Suprapubic skin (tissue), 4 donors: ENCODE measurements around the gene ABCD2. TPM values are rescaled to one million over a fixed set of nuclear protein-coding genes. Genes with fewer than 3 reads are reported as not detected.

ENCODE experiments used
- DNase-seq, 2 donors: peaks; one replicate each; pipeline ENCODE4 v3.0.0-alpha.2; 2019; ENCODE audit warnings: low spot score in 2 of 2
- H3K27ac ChIP-seq: fragments of 200-600 bp; sonication (generic); one replicate; pipeline ENCODE4 v1.5.1; 2019
- H3K27me3 ChIP-seq: fragments of 200-600 bp; sonication (generic); one replicate; pipeline ENCODE4 v1.5.1; 2019
- H3K36me3 ChIP-seq: fragments of 200-600 bp; sonication (generic); one replicate; pipeline ENCODE4 v1.5.1; 2019
- H3K4me1 ChIP-seq: fragments of 200-600 bp; sonication (generic); one replicate; pipeline ENCODE4 v1.5.1; 2019
- H3K4me3 ChIP-seq: fragments of 200-600 bp; sonication (generic); one replicate; pipeline ENCODE4 v1.5.1; 2019; ENCODE audit warnings: mild to moderate bottlenecking
- H3K9me3 ChIP-seq: fragments of 200-600 bp; sonication (generic); one replicate; pipeline ENCODE4 v1.5.1; 2019
- EP300 ChIP-seq: sonication (generic); formaldehyde crosslinking; IDR thresholded peaks from one replicate; pipeline ENCODE4 v1.6.1; 2017; ENCODE audit warnings: antibody characterized with exemption
- POLR2A ChIP-seq, 2 donors: fragments of 450-650 bp; IDR thresholded peaks; one replicate each; pipeline ENCODE4 v1.6.1; 2017; ENCODE audit warnings: antibody characterized with exemption in 2 of 2, mild to moderate bottlenecking in 2 of 2, moderate library complexity in 2 of 2
- POLR2AphosphoS5 ChIP-seq, 3 donors: sonication (generic); formaldehyde crosslinking; IDR thresholded peaks; one replicate each; pipeline ENCODE4 v1.6.1; 2017; ENCODE audit warnings: antibody characterized with exemption in 3 of 3
- WGBS: methylation state at CpG from one replicate; pipeline ENCODE4 v1.1.5; 2018; 5-methylcytosine and 5-hydroxymethylcytosine counted together
- total RNA-seq, 4 donors: library from RNA; depleted of rRNA; stranded (reverse); fragments of >200 nt; gene quantifications; one replicate each; pipeline ENCODE4 v1.1.0, GENCODE V29; 2016
- TF ChIP-seq, protein P1 (sequence below), 2 donors: fragments of 200-600 bp in 1 of 2; fragments of 450-650 bp in 1 of 2; sonication (generic) in 1 of 2; IDR thresholded peaks; one replicate each; pipeline ENCODE4 v1.5.1; 2016 to 2019; ENCODE audit warnings: antibody characterized with exemption in 2 of 2, mild to moderate bottlenecking in 1 of 2, moderate library complexity in 1 of 2

Gene ABCD2
- total RNA-seq, 4 donors from 2014 or later: 0.08 to 0.72 (median 0.22) TPM

DNA sequence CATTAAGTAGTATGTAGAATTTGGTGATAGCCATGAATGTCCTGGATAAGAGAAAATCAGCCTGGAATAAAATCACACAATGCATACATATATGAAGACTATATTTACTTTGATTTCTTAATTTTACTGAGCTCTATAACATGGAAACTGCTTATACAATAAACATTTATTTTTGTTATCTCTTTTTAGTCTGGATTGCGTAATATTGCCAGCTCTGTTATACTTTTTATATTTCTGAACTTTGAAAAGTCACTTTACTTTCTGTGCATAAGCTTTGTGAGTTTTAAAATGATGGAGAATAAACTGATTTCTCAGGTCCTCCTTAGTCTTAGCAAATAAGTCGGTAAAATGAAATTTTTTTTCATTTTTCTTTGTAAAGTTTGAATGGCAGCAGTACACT, 19.2 kb upstream of the ABCD2 start:
- H3K27ac ChIP-seq: no peak overlapping the region
- H3K4me1 ChIP-seq: no peaks in the 10 kb centered on the region
- H3K4me3 ChIP-seq: no peak overlapping the region
- WGBS: 94% methylated on average over 2 of the region's 2 CpGs
- H3K9me3 ChIP-seq: no peaks in the 10 kb centered on the region
- TF ChIP-seq POLR2A (IDR thresholded peaks at IDR 0.05) (no peak), EP300 (no peak), POLR2AphosphoS5 (IDR thresholded peaks at IDR 0.05) (no peak)
- TF ChIP-seq, protein P1, sequence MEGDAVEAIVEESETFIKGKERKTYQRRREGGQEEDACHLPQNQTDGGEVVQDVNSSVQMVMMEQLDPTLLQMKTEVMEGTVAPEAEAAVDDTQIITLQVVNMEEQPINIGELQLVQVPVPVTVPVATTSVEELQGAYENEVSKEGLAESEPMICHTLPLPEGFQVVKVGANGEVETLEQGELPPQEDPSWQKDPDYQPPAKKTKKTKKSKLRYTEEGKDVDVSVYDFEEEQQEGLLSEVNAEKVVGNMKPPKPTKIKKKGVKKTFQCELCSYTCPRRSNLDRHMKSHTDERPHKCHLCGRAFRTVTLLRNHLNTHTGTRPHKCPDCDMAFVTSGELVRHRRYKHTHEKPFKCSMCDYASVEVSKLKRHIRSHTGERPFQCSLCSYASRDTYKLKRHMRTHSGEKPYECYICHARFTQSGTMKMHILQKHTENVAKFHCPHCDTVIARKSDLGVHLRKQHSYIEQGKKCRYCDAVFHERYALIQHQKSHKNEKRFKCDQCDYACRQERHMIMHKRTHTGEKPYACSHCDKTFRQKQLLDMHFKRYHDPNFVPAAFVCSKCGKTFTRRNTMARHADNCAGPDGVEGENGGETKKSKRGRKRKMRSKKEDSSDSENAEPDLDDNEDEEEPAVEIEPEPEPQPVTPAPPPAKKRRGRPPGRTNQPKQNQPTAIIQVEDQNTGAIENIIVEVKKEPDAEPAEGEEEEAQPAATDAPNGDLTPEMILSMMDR (IDR thresholded peaks at IDR 0.05): no peak
- DNase-seq: no peak
- peaks cover 2% of the 10 kb centered on the region for H3K27me3 ChIP-seq
- no peaks in the 10 kb centered on the region for H3K36me3 ChIP-seq

DNA sequence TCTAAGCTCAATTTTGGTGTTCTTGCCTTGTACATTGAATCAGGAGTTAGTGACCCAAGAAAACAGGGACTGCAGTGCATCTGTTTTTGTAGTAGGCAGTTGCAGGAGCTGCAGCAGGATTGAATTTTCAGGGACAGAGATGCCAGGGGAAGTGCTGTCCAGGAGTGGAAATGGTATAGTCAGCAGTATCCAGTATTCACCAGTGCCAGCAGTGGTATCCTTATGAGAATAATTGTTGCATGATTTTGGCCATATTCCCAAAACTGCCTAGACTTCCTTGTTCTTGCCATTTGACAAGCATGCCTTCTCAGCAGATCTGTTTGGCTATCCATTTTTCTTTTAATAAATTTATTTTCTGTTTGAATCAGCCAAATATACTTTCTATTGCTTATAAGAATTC, 18.6 kb upstream of the ABCD2 start:
- no peak for DNase-seq
- H3K27ac ChIP-seq: no peak overlapping the region
- H3K36me3 ChIP-seq: no peaks in the 10 kb centered on the region
- peaks cover 2% of the 10 kb centered on the region for H3K27me3 ChIP-seq
- no peak for TF ChIP-seq EP300
- TF ChIP-seq POLR2AphosphoS5 (IDR thresholded peaks at IDR 0.05): no peak
- TF ChIP-seq POLR2A (IDR thresholded peaks at IDR 0.05): no peak
- TF ChIP-seq, protein P1 (IDR thresholded peaks at IDR 0.05): no peak
- H3K4me1 ChIP-seq: no peaks in the 10 kb centered on the region
- no peaks in the 10 kb centered on the region for H3K9me3 ChIP-seq
- no peak overlapping the region for H3K4me3 ChIP-seq

DNA sequence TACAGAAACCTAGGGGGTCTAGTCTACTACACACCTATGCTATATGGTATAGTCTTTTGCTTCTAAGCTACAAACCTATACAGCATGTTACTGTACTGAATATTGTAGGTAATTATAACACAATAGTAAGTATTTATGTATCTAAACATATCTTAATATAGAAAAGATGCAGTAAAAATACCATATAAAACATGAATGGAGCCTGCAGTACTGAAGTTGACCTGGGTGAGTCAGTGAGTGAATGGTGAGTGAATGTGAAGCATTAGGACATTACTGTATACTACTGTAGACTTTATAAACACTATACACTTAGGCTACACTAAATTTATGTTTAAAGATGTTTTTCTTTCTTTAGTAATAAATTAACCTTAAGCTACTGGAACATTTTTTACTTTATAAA, 13.1 kb upstream of the ABCD2 start:
- Histone ChIP-seq H3K27me3 (no peaks in the 10 kb centered on the region), H3K9me3 (no peaks in the 10 kb centered on the region), H3K36me3 (no peaks in the 10 kb centered on the region), H3K27ac (no peak overlapping the region), H3K4me3 (no peak overlapping the region), H3K4me1 (no peaks in the 10 kb centered on the region)
- TF ChIP-seq POLR2A (IDR thresholded peaks at IDR 0.05) (no peak), EP300 (no peak), POLR2AphosphoS5 (IDR thresholded peaks at IDR 0.05) (no peak)
- no peak for DNase-seq

DNA sequence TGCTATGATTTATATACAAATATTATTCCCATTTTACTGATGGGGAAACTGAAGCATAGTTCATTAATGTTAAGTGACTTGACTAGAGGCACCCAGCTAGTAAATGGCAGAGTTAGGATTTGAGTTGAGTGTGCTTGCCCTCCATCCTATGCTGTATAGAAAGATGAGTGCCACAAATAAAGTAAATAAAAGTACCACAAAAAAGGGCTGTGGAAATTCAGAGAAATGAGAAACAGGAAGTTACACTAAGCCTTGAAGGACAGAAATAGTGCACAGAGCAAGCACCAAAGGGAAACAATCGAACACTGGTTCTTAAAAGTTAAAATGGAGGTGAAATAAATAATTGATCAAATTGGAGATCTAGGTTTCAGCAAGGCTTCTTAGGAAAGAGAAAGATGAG, 9.2 kb upstream of the ABCD2 start:
- no peak overlapping the region for H3K27ac ChIP-seq
- H3K4me3 ChIP-seq: no peak overlapping the region
- TF ChIP-seq POLR2AphosphoS5 (IDR thresholded peaks at IDR 0.05): no peak
- TF ChIP-seq POLR2A (IDR thresholded peaks at IDR 0.05): no peak
- no peak for TF ChIP-seq EP300
- TF ChIP-seq, protein P1 (IDR thresholded peaks at IDR 0.05): no peak
- no peaks in the 10 kb centered on the region for H3K36me3 ChIP-seq
- no peaks in the 10 kb centered on the region for H3K27me3 ChIP-seq
- 60% methylated on average over 1 of the region's 1 CpG for WGBS
- H3K9me3 ChIP-seq: no peaks in the 10 kb centered on the region
- DNase-seq: no peak
- no peaks in the 10 kb centered on the region for H3K4me1 ChIP-seq

DNA sequence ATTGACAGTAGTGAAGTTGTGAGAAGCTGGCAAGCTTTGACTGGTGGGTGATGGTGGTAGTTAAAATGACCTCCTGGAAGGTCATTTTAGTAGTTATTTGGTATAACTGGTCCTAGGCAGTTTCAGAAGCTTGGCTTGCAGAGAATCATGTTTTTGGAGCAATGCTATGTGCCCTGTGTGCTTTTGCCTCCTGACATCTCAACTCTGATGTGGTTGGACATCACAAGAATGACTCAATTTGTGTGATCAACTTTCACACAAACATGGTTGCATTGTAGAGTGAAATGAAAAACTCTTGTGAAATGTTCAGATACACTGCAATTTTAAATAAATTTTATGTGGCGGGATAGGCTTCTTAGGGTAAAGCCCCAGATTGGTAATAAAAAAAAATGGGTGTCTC, 8.3 kb upstream of the ABCD2 start:
- Histone ChIP-seq H3K4me1 (no peaks in the 10 kb centered on the region), H3K27me3 (no peaks in the 10 kb centered on the region), H3K4me3 (no peak overlapping the region), H3K9me3 (no peaks in the 10 kb centered on the region), H3K27ac (no peak overlapping the region), H3K36me3 (no peaks in the 10 kb centered on the region)
- no peak for TF ChIP-seq POLR2A (IDR thresholded peaks at IDR 0.05)
- WGBS: 100% methylated on average over 1 of the region's 1 CpG
- DNase-seq: no peak

DNA sequence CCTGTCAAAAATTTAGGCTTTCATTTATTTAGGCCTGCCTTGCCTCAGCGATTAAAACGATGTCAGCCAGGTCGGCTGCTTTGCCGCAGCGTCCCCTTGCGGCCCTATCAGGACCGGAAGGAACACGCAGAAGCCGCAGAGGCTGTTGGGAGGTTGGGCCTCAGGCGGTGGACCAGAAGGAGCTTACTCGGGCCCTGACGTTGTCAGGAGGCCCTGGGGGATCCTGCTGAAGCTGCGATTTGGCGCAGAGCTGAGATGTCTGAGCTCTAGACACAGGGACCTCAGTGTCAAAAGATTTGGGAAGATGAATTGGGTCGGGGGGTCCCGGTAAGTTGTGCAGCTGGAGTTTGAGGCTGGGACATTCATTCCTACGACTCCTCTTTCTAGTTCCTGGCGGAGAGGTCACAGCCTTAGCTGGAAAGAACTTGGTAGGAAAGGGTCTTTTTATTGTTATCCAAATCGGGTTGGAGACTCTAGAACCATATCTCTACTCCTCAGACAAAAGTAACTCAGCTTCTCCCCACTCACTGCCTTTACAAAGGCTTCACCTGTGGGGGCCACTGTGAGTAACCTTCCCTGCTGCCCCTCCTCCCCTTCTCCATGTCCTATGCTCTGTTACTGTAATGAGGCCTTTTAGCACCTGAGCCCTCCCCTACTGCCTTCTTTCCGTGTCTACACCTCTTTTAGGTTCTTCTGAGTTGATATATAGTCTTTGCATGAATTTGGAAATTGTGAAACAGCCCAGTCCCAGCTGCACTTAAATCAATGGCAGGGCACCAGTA, 6.6 kb upstream of the ABCD2 start:
- no peaks in the 10 kb centered on the region for H3K36me3 ChIP-seq
- no peaks in the 10 kb centered on the region for H3K4me1 ChIP-seq
- H3K9me3 ChIP-seq: no peaks in the 10 kb centered on the region
- WGBS: 88% methylated on average over 20 of the region's 20 CpGs
- DNase-seq: no peak
- no peak overlapping the region for H3K4me3 ChIP-seq
- H3K27me3 ChIP-seq: no peaks in the 10 kb centered on the region
- H3K27ac ChIP-seq: no peak overlapping the region
- no peak for TF ChIP-seq EP300
- TF ChIP-seq POLR2AphosphoS5 (IDR thresholded peaks at IDR 0.05): no peak
- TF ChIP-seq, protein P1 (IDR thresholded peaks at IDR 0.05): no peak
- no peak for TF ChIP-seq POLR2A (IDR thresholded peaks at IDR 0.05)
